Kidney (tissue), 14 donors: Measurements from ENCODE around the gene EIF3L. TPM values are rescaled to one million over a fixed set of nuclear protein-coding genes. Genes with fewer than 3 reads are reported as not detected.

ENCODE experiments used
- DNase-seq, 5 donors: peaks; one replicate each; pipeline ENCODE4 v3.0.0-alpha.2; 2013 to 2020
- FAIRE-seq: peaks from 2 replicates; lab custom pipeline; 2012; peaks lifted over from hg19 to GRCh38; lab: Jason Lieb, UNC
- H3K27ac ChIP-seq, 2 donors: one replicate each; pipeline ENCODE4 v1.7.0; 2013; ENCODE audit warnings: low read depth in 2 of 2, low read length in 2 of 2, inconsistent platforms in 1 of 2
- H3K27me3 ChIP-seq: one replicate; pipeline ENCODE4 v1.7.1; 2013; ENCODE audit warnings: low read length, inconsistent platforms; ENCODE audit not compliant: control insufficient read depth, insufficient read depth
- H3K36me3 ChIP-seq, 3 donors: one replicate each; pipeline versions ENCODE4 v1.7.0 to v1.7.1; 2013; ENCODE audit warnings: low read length in 3 of 3, control low read depth in 1 of 3, inconsistent platforms in 1 of 3; ENCODE audit not compliant: insufficient read depth in 3 of 3, control insufficient read depth in 2 of 3
- H3K4me1 ChIP-seq, 3 donors: one replicate each; pipeline versions ENCODE4 v1.7.0 to v1.7.1; 2013; ENCODE audit warnings: low read length in 3 of 3, inconsistent platforms in 1 of 3, low read depth in 1 of 3; ENCODE audit not compliant: control insufficient read depth in 2 of 3, insufficient read depth in 2 of 3
- H3K4me3 ChIP-seq, 3 donors: one replicate each; pipeline versions ENCODE4 v1.7.0 to v1.8.1; 2013; ENCODE audit warnings: low read length in 3 of 3, control low read depth in 1 of 3, inconsistent platforms in 1 of 3
- H3K9ac ChIP-seq, 3 donors: one replicate each; pipeline versions ENCODE4 v1.7.0 to v1.7.1; 2013; ENCODE audit warnings: low read length in 3 of 3, control low read depth in 1 of 3, inconsistent platforms in 1 of 3
- H3K9me3 ChIP-seq, 3 donors: one replicate each; pipeline versions ENCODE4 v1.7.0 to v1.7.1; 2013; ENCODE audit warnings: low read length in 3 of 3, control low read depth in 1 of 3, inconsistent platforms in 1 of 3; ENCODE audit not compliant: control insufficient read depth in 2 of 3, insufficient read depth in 1 of 3
- intact Hi-C: fragments of 100-400 bp; cut with DNase I; formaldehyde crosslinking; loops from one replicate; pipeline ENCODE4 v1.11.1; 2022
- polyA plus RNA-seq: library from polyadenylated mRNA; stranded (reverse); fragments of 350-450 nt; fragmentation: Illumina TruSeq; extraction: RNeasy Lipid Tissue Mini Kit (QIAGEN cat#74804); gene quantifications from one replicate; pipeline ENCODE4 v1.2.3, GENCODE V29; 2014; ENCODE audit warnings: low read depth, low replicate concordance; ENCODE audit not compliant: insufficient read depth
- total RNA-seq: library from RNA; stranded (reverse); fragmentation: NEBNext Ultra II Directional; extraction: Animal tissue kit (Norgen Biotek cat#: 25700); gene quantifications from one replicate; pipeline ENCODE4 v1.2.1, GENCODE V29; 2021
- TF ChIP-seq, protein P1 (sequence below): IDR thresholded peaks from 3 replicates; pipeline ENCODE4 v1.5.1; 2012; ENCODE audit warnings: mild to moderate bottlenecking, moderate library complexity, borderline replicate concordance; ENCODE audit not compliant: insufficient read depth; ENCODE audit errors: extremely low read depth
- donor health status: control.
- donor health status: control.
- donor health status: control.
- donor health status: control.
- donor health status: control.
- donor health status: DM: yes; HTN: yes; CAD: no.
- donor health status: Normal renal cell carcinoma (clear cell type).

EIF3L gene
- total and polyA plus RNA-seq, 2 donors from 2014 or later, result 352 to 376 TPM

DNA sequence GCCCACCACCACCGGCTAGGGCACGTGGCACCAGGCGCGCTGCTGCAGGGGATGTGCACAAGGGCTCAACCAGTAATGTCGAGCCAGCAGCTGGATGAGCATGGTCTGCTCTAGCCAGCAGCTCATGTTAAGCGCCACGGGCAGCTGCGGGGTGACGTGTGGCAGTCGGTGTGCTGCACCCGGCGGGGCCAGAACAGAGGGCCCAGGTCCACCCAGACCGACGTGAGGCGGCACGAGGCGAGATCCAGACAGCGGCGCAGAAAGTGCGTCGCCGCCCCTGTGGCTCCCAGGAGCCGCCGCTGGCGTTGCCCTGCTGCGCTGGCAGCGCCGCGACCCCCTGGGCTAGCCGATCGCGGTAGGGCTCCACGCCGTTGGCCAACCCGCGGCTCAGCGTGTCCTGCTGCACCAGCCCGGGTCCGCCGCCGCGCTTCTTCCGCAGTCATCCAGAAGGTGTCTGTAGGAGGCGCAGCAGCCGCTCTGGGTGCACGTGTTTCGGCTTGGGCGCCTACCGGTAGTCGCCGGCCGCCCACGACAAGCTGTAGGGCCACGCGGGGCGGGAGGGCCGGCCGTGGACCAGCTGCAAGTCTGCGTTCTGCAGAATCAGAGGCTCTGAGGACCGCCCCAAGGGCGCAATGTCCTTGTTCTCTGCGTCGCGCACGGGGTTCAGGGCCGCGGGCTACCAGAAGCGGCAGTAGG lies 30.7 kb upstream of the EIF3L start:
- TF ChIP-seq, protein P1, sequence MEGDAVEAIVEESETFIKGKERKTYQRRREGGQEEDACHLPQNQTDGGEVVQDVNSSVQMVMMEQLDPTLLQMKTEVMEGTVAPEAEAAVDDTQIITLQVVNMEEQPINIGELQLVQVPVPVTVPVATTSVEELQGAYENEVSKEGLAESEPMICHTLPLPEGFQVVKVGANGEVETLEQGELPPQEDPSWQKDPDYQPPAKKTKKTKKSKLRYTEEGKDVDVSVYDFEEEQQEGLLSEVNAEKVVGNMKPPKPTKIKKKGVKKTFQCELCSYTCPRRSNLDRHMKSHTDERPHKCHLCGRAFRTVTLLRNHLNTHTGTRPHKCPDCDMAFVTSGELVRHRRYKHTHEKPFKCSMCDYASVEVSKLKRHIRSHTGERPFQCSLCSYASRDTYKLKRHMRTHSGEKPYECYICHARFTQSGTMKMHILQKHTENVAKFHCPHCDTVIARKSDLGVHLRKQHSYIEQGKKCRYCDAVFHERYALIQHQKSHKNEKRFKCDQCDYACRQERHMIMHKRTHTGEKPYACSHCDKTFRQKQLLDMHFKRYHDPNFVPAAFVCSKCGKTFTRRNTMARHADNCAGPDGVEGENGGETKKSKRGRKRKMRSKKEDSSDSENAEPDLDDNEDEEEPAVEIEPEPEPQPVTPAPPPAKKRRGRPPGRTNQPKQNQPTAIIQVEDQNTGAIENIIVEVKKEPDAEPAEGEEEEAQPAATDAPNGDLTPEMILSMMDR, result peak; percentile 29
- H3K9ac ChIP-seq, result peak overlapping the region in 1 of 3 donors; percentile 19
- intact Hi-C loops, result loop anchor here (10.0 kb wide), 2 partner anchors 46 to 146 kb away; no protein-coding TSS in a partner anchor
- FAIRE-seq, result no peak
- H3K27ac ChIP-seq, result no peak overlapping the region
- H3K9me3 ChIP-seq, result no peaks in the 10 kb centered on the region
- peak overlapping the region in 1 of 3 donors; percentile 21 for H3K4me3 ChIP-seq
- DNase-seq, result peak; percentile 50 to 84 (median 67)
- peaks cover 0 to 16% (median 0%) of the 10 kb centered on the region in 3 donors for H3K4me1 ChIP-seq
- H3K36me3 ChIP-seq, result peaks cover 0 to 6% (median 2%) of the 10 kb centered on the region in 3 donors
- H3K27me3 ChIP-seq, result peaks cover 13% of the 10 kb centered on the region

- TF ChIP-seq, protein P1, result no peak
- no peak for FAIRE-seq
- H3K4me1 ChIP-seq, result peaks cover 0 to 16% (median 0%) of the 10 kb centered on the region in 3 donors
- no peak overlapping the region for H3K27ac ChIP-seq
- intact Hi-C loops, result loop anchor here (10.0 kb wide), 2 partner anchors 46 to 146 kb away; no protein-coding TSS in a partner anchor
- H3K27me3 ChIP-seq, result peaks cover 15% of the 10 kb centered on the region
- peaks cover 0 to 6% (median 0%) of the 10 kb centered on the region in 3 donors for H3K36me3 ChIP-seq
- peak in 1 of 5 donors; percentile 23 for DNase-seq
- no peaks in the 10 kb centered on the region for H3K9me3 ChIP-seq
- peak overlapping the region in 1 of 3 donors; percentile 21 for H3K4me3 ChIP-seq
- peak overlapping the region in 1 of 3 donors; percentile 19 for H3K9ac ChIP-seq
Measured at GRCh38 chr22:37819105-37819433, 30.1 kb upstream of the EIF3L start.

- TF ChIP-seq, protein P1, result no peak
- Histone ChIP-seq H3K4me1 (peaks cover 0 to 16% (median 0%) of the 10 kb centered on the region in 3 donors), H3K9me3 (no peaks in the 10 kb centered on the region), H3K27me3 (peaks cover 15% of the 10 kb centered on the region), H3K4me3 (no peak overlapping the region), H3K9ac (no peak overlapping the region), H3K27ac (no peak overlapping the region), H3K36me3 (no peaks in the 10 kb centered on the region)
- intact Hi-C loops, result no loop called here
- no peak for DNase-seq
- no peak for FAIRE-seq
Measured at GRCh38 chr22:37820350-37820749, 28.9 kb upstream of the EIF3L start.
